ENCODE data around the gene PRPF6. TPM values are rescaled to one million over a fixed set of nuclear protein-coding genes. Genes with fewer than 3 reads are reported as not detected.

Gene PRPF6
- total and polyA plus RNA-seq, 2 of the 13 experiments (the other 11 are each of a cell fraction or from before 2014, with no cell fraction given), result 63.7 to 101 TPM

GRCh38 chr20:64056889-64057627 lies 76.1 kb downstream of the PRPF6 start (continued):
- TF ChIP-seq KDM5B (CRISPR knock-in tag; IDR thresholded peaks at IDR 0.05; ENCODE audit: borderline replicate concordance) (peak; percentile 88), ZNF510 (CRISPR knock-in tag; IDR thresholded peaks at IDR 0.05; ENCODE audit: low read depth) (no peak), ZNF567 (CRISPR knock-in tag; IDR thresholded peaks at IDR 0.05; ENCODE audit: borderline replicate concordance) (peak; percentile 64; the same call in 1 of the 2 replicates), NFATC3 (CRISPR knock-in tag; IDR thresholded peaks at IDR 0.05) (peak; percentile 11), TAF1 (CRISPR knock-in tag; IDR thresholded peaks at IDR 0.05) (peak; percentile 4; the same call in 1 of the 2 replicates), ZNF556 (CRISPR knock-in tag; IDR thresholded peaks at IDR 0.05; ENCODE audit: borderline replicate concordance) (peak; percentile 86), ZNF615 (CRISPR knock-in tag; IDR thresholded peaks at IDR 0.05; ENCODE audit: borderline replicate concordance) (no peak), PHF5A (CRISPR knock-in tag; IDR thresholded peaks at IDR 0.05; ENCODE audit: low read depth, unreplicated experiment) (peak; percentile 6), ZNF430 (CRISPR knock-in tag; IDR thresholded peaks at IDR 0.05) (0 out of 2 replicates have a peak, but pooled peaks have one; percentile 78), RBAK (CRISPR knock-in tag; IDR thresholded peaks at IDR 0.05) (0 out of 2 replicates have a peak, but pooled peaks have one; percentile 33), KLF13 (CRISPR knock-in tag; IDR thresholded peaks at IDR 0.05) (peak; percentile 68; the same call in 1 of the 2 replicates), ZNF678 (CRISPR knock-in tag; IDR thresholded peaks at IDR 0.05) (peak; percentile 93; the same call in 1 of the 2 replicates), USF2 (IDR thresholded peaks at IDR 0.05; ENCODE audit: low read depth, low read length) (no peak), USF2 (CRISPR knock-in tag; IDR thresholded peaks at IDR 0.05; ENCODE audit: borderline replicate concordance) (peak; percentile 45; the same call in 1 of the 2 replicates), SALL1 (CRISPR knock-in tag; IDR thresholded peaks at IDR 0.05) (peak; percentile 44), ZNF781 (CRISPR knock-in tag; IDR thresholded peaks at IDR 0.05; ENCODE audit: borderline replicate concordance, not compliant biosample characterization) (peak; percentile 90), ZNF136 (CRISPR knock-in tag; IDR thresholded peaks at IDR 0.05; ENCODE audit: low read depth) (peak; percentile 28; the same call in 1 of the 2 replicates), MED8 (CRISPR knock-in tag; IDR thresholded peaks at IDR 0.05; ENCODE audit: insufficient replicate concordance) (peak; percentile 64), SRSF4 (IDR thresholded peaks at IDR 0.05; ENCODE audit: low read depth, low read length, poor library complexity, severe bottlenecking) (no peak), TEF (CRISPR knock-in tag; IDR thresholded peaks at IDR 0.05) (no peak)
- TF ChIP-seq, protein P1, sequence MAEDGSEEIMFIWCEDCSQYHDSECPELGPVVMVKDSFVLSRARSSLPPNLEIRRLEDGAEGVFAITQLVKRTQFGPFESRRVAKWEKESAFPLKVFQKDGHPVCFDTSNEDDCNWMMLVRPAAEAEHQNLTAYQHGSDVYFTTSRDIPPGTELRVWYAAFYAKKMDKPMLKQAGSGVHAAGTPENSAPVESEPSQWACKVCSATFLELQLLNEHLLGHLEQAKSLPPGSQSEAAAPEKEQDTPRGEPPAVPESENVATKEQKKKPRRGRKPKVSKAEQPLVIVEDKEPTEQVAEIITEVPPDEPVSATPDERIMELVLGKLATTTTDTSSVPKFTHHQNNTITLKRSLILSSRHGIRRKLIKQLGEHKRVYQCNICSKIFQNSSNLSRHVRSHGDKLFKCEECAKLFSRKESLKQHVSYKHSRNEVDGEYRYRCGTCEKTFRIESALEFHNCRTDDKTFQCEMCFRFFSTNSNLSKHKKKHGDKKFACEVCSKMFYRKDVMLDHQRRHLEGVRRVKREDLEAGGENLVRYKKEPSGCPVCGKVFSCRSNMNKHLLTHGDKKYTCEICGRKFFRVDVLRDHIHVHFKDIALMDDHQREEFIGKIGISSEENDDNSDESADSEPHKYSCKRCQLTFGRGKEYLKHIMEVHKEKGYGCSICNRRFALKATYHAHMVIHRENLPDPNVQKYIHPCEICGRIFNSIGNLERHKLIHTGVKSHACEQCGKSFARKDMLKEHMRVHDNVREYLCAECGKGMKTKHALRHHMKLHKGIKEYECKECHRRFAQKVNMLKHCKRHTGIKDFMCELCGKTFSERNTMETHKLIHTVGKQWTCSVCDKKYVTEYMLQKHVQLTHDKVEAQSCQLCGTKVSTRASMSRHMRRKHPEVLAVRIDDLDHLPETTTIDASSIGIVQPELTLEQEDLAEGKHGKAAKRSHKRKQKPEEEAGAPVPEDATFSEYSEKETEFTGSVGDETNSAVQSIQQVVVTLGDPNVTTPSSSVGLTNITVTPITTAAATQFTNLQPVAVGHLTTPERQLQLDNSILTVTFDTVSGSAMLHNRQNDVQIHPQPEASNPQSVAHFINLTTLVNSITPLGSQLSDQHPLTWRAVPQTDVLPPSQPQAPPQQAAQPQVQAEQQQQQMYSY (CRISPR knock-in tag; IDR thresholded peaks at IDR 0.05), result no peak

Measured in HepG2 (cell line).